IMR-90 (cell line): Measurements from ENCODE around the gene ISX.

Experiments used
- POLR2A ChIP-seq: IDR thresholded peaks from 2 replicates; pipeline ENCODE4 v1.6.1; 2012; ENCODE audit warnings: mild to moderate bottlenecking, low read depth, low read length
- RFX5 ChIP-seq: IDR thresholded peaks from 2 replicates; pipeline ENCODE4 v1.8.0; 2012; ENCODE audit warnings: low read depth, mild to moderate bottlenecking, low read length, moderate library complexity
- SMC3 ChIP-seq: fragments of 150-350 bp; IDR thresholded peaks from 2 replicates; pipeline ENCODE4 v1.6.1; 2016; ENCODE audit warnings: low read depth, mild to moderate bottlenecking, antibody characterized with exemption, low read length, moderate library complexity
- TF ChIP-seq, protein P1 (sequence below): conservative IDR thresholded peaks from 2 replicates; pipeline ENCODE4 v1.5.1; 2012; ENCODE audit warnings: mild to moderate bottlenecking, low read depth, low read length, improper control_type of control experiment

DNA sequence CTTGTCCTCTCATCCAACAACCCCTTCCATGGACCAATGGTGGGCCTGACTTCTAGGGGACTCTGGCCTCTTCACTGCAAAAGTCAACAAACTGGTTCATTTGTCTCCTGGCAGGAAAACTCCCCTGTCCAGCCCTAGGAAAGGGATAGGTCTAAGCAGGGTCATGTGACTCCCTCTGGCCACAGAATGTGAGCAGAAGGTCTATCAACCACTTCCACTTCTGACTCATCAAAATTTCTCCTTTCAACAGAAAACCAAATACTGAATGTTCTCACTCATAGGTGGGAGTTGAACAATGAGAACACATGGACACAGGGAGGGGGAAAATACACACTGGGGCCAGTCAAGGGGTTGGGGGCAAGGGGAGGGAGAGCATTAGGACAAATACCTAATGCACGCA is 1.3 kb upstream of the ISX start:
- TF ChIP-seq, protein P1, sequence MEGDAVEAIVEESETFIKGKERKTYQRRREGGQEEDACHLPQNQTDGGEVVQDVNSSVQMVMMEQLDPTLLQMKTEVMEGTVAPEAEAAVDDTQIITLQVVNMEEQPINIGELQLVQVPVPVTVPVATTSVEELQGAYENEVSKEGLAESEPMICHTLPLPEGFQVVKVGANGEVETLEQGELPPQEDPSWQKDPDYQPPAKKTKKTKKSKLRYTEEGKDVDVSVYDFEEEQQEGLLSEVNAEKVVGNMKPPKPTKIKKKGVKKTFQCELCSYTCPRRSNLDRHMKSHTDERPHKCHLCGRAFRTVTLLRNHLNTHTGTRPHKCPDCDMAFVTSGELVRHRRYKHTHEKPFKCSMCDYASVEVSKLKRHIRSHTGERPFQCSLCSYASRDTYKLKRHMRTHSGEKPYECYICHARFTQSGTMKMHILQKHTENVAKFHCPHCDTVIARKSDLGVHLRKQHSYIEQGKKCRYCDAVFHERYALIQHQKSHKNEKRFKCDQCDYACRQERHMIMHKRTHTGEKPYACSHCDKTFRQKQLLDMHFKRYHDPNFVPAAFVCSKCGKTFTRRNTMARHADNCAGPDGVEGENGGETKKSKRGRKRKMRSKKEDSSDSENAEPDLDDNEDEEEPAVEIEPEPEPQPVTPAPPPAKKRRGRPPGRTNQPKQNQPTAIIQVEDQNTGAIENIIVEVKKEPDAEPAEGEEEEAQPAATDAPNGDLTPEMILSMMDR, result no peak
- no peak for TF ChIP-seq POLR2A
- no peak for TF ChIP-seq SMC3
- TF ChIP-seq RFX5, result no peak
